Activated CD4-positive, CD25-positive, alpha-beta regulatory T cell treated with anti-CD3 and anti-CD28 coated beads, Interleukin-2, amount 50 U/mL, for 72 hours (primary cell): ENCODE results near the gene ETS1.

Source experiments
- DNase-seq: peaks from one replicate; pipeline ENCODE4 v3.0.0; 2021

The ETS1 gene

GRCh38 chr11:128499613-128500253 is 87.6 kb downstream of the ETS1 start:
- no peak for DNase-seq

- no peak for DNase-seq
These were observed 88.6 kb downstream of the ETS1 start for GRCh38 chr11:128498721-128499245.

- DNase-seq = no peak
These were observed 89.6 kb downstream of the ETS1 start for GRCh38 chr11:128497776-128498095.

GRCh38 chr11:128497061-128497775 is 90.1 kb downstream of the ETS1 start:
- no peak for DNase-seq

GRCh38 chr11:128496692-128497060 is 90.7 kb downstream of the ETS1 start:
- DNase-seq = no peak

- no peak for DNase-seq
These were observed 91.1 kb downstream of the ETS1 start for GRCh38 chr11:128496249-128496648.

GRCh38 chr11:128494418-128495332 is 92.7 kb downstream of the ETS1 start:
- no peak for DNase-seq

- no peak for DNase-seq
These were observed 93.8 kb downstream of the ETS1 start for GRCh38 chr11:128493570-128493965.

GRCh38 chr11:128492903-128493569 is 94.3 kb downstream of the ETS1 start:
- DNase-seq = no peak

GRCh38 chr11:128492461-128492860 is 94.9 kb downstream of the ETS1 start:
- no peak for DNase-seq

GRCh38 chr11:128491195-128491936 is 96.0 kb downstream of the ETS1 start:
- no peak for DNase-seq

- no peak for DNase-seq
These were observed 97.3 kb downstream of the ETS1 start for GRCh38 chr11:128490092-128490491.

- no peak for DNase-seq
These were observed 98.9 kb downstream of the ETS1 start for GRCh38 chr11:128488471-128488870.

- DNase-seq = no peak
These were observed 99.4 kb downstream of the ETS1 start for GRCh38 chr11:128487978-128488377.

GRCh38 chr11:128484172-128484571 is 103.2 kb downstream of the ETS1 start:
- no peak for DNase-seq

- no peak for DNase-seq
These were observed 104.1 kb downstream of the ETS1 start for GRCh38 chr11:128483211-128483788.

GRCh38 chr11:128482512-128483191 is 104.7 kb downstream of the ETS1 start:
- no peak for DNase-seq

GRCh38 chr11:128482092-128482491 is 105.3 kb downstream of the ETS1 start:
- no peak for DNase-seq

GRCh38 chr11:128481135-128481534 is 106.2 kb downstream of the ETS1 start:
- no peak for DNase-seq

GRCh38 chr11:128480665-128481064 is 106.7 kb downstream of the ETS1 start:
- DNase-seq = no peak

- no peak for DNase-seq
These were observed 107.3 kb downstream of the ETS1 start for GRCh38 chr11:128480066-128480465.
